HUES6 (cell line): ENCODE measurements around the gene FCRL6.

ENCODE experiments used
- H3K27ac ChIP-seq: 2 replicates; pipeline ENCODE4 v1.7.0; 2013; ENCODE audit warnings: low read depth, mild to moderate bottlenecking, low read length, inconsistent platforms
- H3K27me3 ChIP-seq: 2 replicates; pipeline ENCODE4 v1.6.1; 2013; ENCODE audit warnings: low read length; ENCODE audit not compliant: control insufficient read depth, insufficient read depth
- H3K36me3 ChIP-seq: 2 replicates; pipeline ENCODE4 v1.6.1; 2013; ENCODE audit warnings: low read length; ENCODE audit not compliant: control insufficient read depth, insufficient read depth
- H3K4me1 ChIP-seq: 2 replicates; pipeline ENCODE4 v1.6.1; 2013; ENCODE audit warnings: low read length; ENCODE audit not compliant: control insufficient read depth, insufficient read depth
- H3K4me3 ChIP-seq: 2 replicates; pipeline ENCODE4 v1.5.1; 2013; ENCODE audit warnings: low read depth, low read length
- H3K9ac ChIP-seq: one replicate; pipeline ENCODE4 v1.6.1; 2013; ENCODE audit warnings: mild to moderate bottlenecking, low read length
- H3K9me3 ChIP-seq: 2 replicates; pipeline ENCODE4 v1.6.1; 2013; ENCODE audit warnings: low read depth, low read length; ENCODE audit not compliant: control insufficient read depth, insufficient read depth

FCRL6 gene

GRCh38 chr1:159853417-159854115 lies 51.4 kb downstream of the FCRL6 start:
- H3K27ac ChIP-seq = no peak overlapping the region
- H3K9me3 ChIP-seq = no peaks in the 10 kb centered on the region
- H3K36me3 ChIP-seq = no peaks in the 10 kb centered on the region
- H3K4me1 ChIP-seq = peaks cover 5% of the 10 kb centered on the region; the same call in 1 of the 2 replicates
- peaks cover 45% of the 10 kb centered on the region for H3K27me3 ChIP-seq
- H3K4me3 ChIP-seq = peak overlapping the region; percentile 74
- no peak overlapping the region for H3K9ac ChIP-seq

- Histone ChIP-seq H3K4me1 (peaks cover 5% of the 10 kb centered on the region; the same call in 1 of the 2 replicates), H3K27me3 (peaks cover 48% of the 10 kb centered on the region), H3K9me3 (no peaks in the 10 kb centered on the region), H3K9ac (peak overlapping the region; percentile 58), H3K4me3 (peak overlapping the region; percentile 74), H3K36me3 (no peaks in the 10 kb centered on the region), H3K27ac (no peak overlapping the region)
Observed at GRCh38 chr1:159854116-159854692, 52.0 kb downstream of the FCRL6 start.

DNA sequence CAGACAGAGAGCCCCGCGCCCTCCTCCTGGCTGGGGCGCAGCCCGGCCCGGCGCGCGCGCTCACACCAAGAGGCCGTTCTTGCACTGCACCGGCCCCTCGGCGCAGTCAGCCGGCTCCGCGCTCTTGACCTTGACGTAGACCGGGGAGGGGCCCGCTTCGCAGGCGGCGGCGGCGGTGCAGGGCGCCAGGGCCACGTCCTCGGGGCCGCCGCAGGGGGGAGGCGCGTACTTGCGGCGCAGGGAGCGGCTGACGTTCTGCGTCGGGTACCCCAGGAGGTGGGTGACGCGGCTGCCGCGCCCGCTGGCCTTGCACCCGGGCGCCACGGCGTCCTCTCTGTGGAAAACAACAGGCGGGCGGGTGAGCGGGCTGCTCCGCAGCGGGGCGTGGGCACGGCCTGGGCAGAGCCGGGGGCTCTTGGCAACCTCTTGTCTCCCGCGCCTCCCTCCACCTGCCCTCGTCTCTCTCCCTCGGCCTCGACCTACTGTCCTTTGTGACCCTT lies 52.6 kb downstream of the FCRL6 start:
- no peaks in the 10 kb centered on the region for H3K9me3 ChIP-seq
- H3K27me3 ChIP-seq = peaks cover 48% of the 10 kb centered on the region
- H3K4me1 ChIP-seq = peaks cover 5% of the 10 kb centered on the region; the same call in 1 of the 2 replicates
- peak overlapping the region; percentile 58 for H3K9ac ChIP-seq
- H3K4me3 ChIP-seq = peak overlapping the region; percentile 74
- H3K36me3 ChIP-seq = no peaks in the 10 kb centered on the region
- H3K27ac ChIP-seq = no peak overlapping the region

DNA sequence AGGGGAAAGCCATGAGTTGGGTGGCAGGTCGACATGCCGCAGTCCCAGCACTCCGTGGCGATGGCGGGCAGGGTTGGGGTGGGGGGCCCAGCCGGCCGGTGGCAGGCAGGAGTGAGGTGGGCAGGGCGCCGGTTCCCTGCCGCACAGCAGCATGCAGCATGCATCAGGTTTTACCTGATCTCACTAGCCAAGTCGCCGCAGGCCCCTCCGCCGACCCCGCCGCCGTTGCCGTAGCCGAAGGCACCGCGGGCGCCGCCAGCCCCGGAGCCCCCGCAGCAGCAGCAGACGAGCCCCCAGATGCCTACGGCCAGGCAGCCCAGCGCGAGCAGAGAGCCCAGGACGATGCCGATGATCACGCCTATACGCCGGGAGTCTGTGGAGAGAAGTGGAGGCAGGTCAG lies 53.5 kb downstream of the FCRL6 start:
- H3K36me3 ChIP-seq = no peaks in the 10 kb centered on the region
- no peak overlapping the region for H3K4me3 ChIP-seq
- peaks cover 5% of the 10 kb centered on the region; the same call in 1 of the 2 replicates for H3K4me1 ChIP-seq
- peaks cover 48% of the 10 kb centered on the region for H3K27me3 ChIP-seq
- no peak overlapping the region for H3K27ac ChIP-seq
- no peaks in the 10 kb centered on the region for H3K9me3 ChIP-seq
- no peak overlapping the region for H3K9ac ChIP-seq

GRCh38 chr1:159856576-159856975 lies 54.4 kb downstream of the FCRL6 start:
- Histone ChIP-seq H3K27me3 (peaks cover 55% of the 10 kb centered on the region), H3K4me1 (peaks cover 11% of the 10 kb centered on the region; the same call in 1 of the 2 replicates), H3K36me3 (no peaks in the 10 kb centered on the region), H3K27ac (no peak overlapping the region), H3K9me3 (no peaks in the 10 kb centered on the region), H3K9ac (no peak overlapping the region), H3K4me3 (no peak overlapping the region)

GRCh38 chr1:159857889-159858288 lies 55.7 kb downstream of the FCRL6 start:
- H3K4me1 ChIP-seq = peaks cover 13% of the 10 kb centered on the region; the same call in 1 of the 2 replicates
- no peaks in the 10 kb centered on the region for H3K9me3 ChIP-seq
- H3K4me3 ChIP-seq = no peak overlapping the region
- no peak overlapping the region for H3K9ac ChIP-seq
- no peak overlapping the region for H3K27ac ChIP-seq
- peaks cover 56% of the 10 kb centered on the region for H3K27me3 ChIP-seq
- no peaks in the 10 kb centered on the region for H3K36me3 ChIP-seq

DNA sequence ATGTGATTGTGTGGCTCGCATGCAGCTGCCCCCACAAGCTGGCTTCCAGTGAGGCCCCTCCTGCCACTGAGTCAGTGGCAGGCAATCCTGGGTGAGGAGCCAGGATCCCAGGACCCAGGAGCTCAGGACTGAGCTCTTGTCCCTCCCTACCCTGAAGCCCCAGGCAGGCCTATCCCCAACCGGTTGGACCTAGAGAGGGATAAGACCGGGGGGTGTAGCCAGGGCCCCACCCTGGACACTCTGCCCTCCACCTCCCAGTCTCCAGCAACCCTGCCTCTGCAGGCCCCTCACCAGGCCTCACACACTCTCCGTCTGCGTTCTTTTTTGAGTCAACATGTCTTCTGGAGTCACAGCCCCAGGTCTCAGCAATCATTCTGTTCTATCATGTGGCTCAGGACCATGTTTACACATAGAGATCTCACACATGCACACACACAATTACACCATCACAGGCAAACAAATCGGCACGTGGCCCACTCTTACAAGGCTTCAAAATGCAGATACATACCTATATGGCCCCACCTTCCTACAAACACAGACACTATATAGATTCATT lies 57.7 kb downstream of the FCRL6 start:
- H3K36me3 ChIP-seq = no peaks in the 10 kb centered on the region
- H3K27me3 ChIP-seq = peaks cover 36% of the 10 kb centered on the region
- no peak overlapping the region for H3K9ac ChIP-seq
- no peak overlapping the region for H3K27ac ChIP-seq
- H3K9me3 ChIP-seq = no peaks in the 10 kb centered on the region
- H3K4me3 ChIP-seq = no peak overlapping the region
- H3K4me1 ChIP-seq = peaks cover 8% of the 10 kb centered on the region; the same call in 1 of the 2 replicates

GRCh38 chr1:159860456-159860855 lies 58.3 kb downstream of the FCRL6 start:
- no peaks in the 10 kb centered on the region for H3K9me3 ChIP-seq
- no peak overlapping the region for H3K27ac ChIP-seq
- H3K36me3 ChIP-seq = no peaks in the 10 kb centered on the region
- peaks cover 30% of the 10 kb centered on the region for H3K27me3 ChIP-seq
- peaks cover 8% of the 10 kb centered on the region; the same call in 1 of the 2 replicates for H3K4me1 ChIP-seq
- H3K9ac ChIP-seq = no peak overlapping the region
- H3K4me3 ChIP-seq = no peak overlapping the region

GRCh38 chr1:159861218-159861617 lies 59.1 kb downstream of the FCRL6 start:
- H3K4me3 ChIP-seq = no peak overlapping the region
- no peaks in the 10 kb centered on the region for H3K36me3 ChIP-seq
- no peak overlapping the region for H3K9ac ChIP-seq
- no peak overlapping the region for H3K27ac ChIP-seq
- H3K4me1 ChIP-seq = peaks cover 8% of the 10 kb centered on the region; the same call in 1 of the 2 replicates
- H3K27me3 ChIP-seq = peaks cover 22% of the 10 kb centered on the region
- H3K9me3 ChIP-seq = no peaks in the 10 kb centered on the region

GRCh38 chr1:159862031-159862430 lies 59.9 kb downstream of the FCRL6 start:
- Histone ChIP-seq H3K9ac (no peak overlapping the region), H3K4me3 (no peak overlapping the region), H3K4me1 (peaks cover 8% of the 10 kb centered on the region; the same call in 1 of the 2 replicates), H3K36me3 (no peaks in the 10 kb centered on the region), H3K9me3 (no peaks in the 10 kb centered on the region), H3K27me3 (peaks cover 14% of the 10 kb centered on the region; the same call in 1 of the 2 replicates), H3K27ac (no peak overlapping the region)

GRCh38 chr1:159862557-159862956 lies 60.4 kb downstream of the FCRL6 start, which contains the start of gene VSIG8:
TSS of gene VSIG8 (minus strand) at chr1:159862657. CDS start at chr1:159862521, 136 bp downstream.
- no peak within 1 kb of the TSS for H3K27ac ChIP-seq
- peaks cover 14% of the 10 kb centered on the region; the same call in 1 of the 2 replicates for H3K27me3 ChIP-seq
- H3K9me3 ChIP-seq = no peaks in the 10 kb centered on the region
- peaks cover 10% of the 10 kb centered on the region; the same call in 1 of the 2 replicates for H3K4me1 ChIP-seq
- no peak within 1 kb of the TSS for H3K4me3 ChIP-seq
- H3K36me3 ChIP-seq = no peaks in the 10 kb centered on the region
- no peak within 1 kb of the TSS for H3K9ac ChIP-seq
